ENCODE measurements around the gene GKN1.

- TF ChIP-seq POLR2A (IDR thresholded peaks at IDR 0.05) (no peak), CTCF (IDR thresholded peaks at IDR 0.05) (no peak)
Measured at GRCh38 chr2:69001879-69002278, 27.4 kb downstream of the GKN1 start.
